Transverse colon (tissue), 4 donors: ENCODE results near the gene SUCLG1. TPM values are rescaled to one million over a fixed set of nuclear protein-coding genes. Genes with fewer than 3 reads are reported as not detected.

ENCODE experiments used
- DNase-seq: peaks from one replicate; pipeline ENCODE4 v3.0.0-alpha.2; 2019
- H3K27ac ChIP-seq, 4 donors: fragments of 200-600 bp; sonication (generic); 2 replicates each; pipeline ENCODE4 v1.5.1; 2016 to 2018; ENCODE audit warnings: inconsistent platforms in 4 of 4
- H3K27me3 ChIP-seq: fragments of 200-600 bp; sonication (generic); 2 replicates; pipeline ENCODE4 v1.5.1; 2017; ENCODE audit warnings: inconsistent platforms
- H3K36me3 ChIP-seq, 4 donors: fragments of 200-600 bp; sonication (generic); 2 replicates each; pipeline ENCODE4 v1.5.1; 2017 to 2019; ENCODE audit warnings: inconsistent platforms in 4 of 4
- H3K4me1 ChIP-seq, 4 donors: fragments of 200-600 bp; sonication (generic); 2 replicates each; pipeline ENCODE4 v1.5.1; 2017 to 2020; ENCODE audit warnings: inconsistent platforms in 4 of 4
- H3K4me3 ChIP-seq, 4 donors: fragments of 200-600 bp; sonication (generic); 1 replicate in 1 of 4; 2 replicates in 3 of 4; pipeline versions ENCODE4 v1.5.1 to v1.6.1; 2017 to 2019; ENCODE audit warnings: inconsistent platforms in 4 of 4
- H3K9me3 ChIP-seq, 2 donors: fragments of 200-600 bp; sonication (generic); 2 replicates each; pipeline ENCODE4 v1.5.1; 2017 to 2019; ENCODE audit warnings: inconsistent platforms in 2 of 2
- CTCF ChIP-seq, 5 experiments: fragments of 200-600 bp in 3 of 5; fragments of 450-650 bp in 2 of 5; sonication (generic) in 3 of 5; IDR thresholded peaks; 1 replicate in 2 of 5; 2 replicates in 3 of 5; pipeline ENCODE4 v1.5.1; 2016 to 2017; ENCODE audit warnings: antibody characterized with exemption in 5 of 5, inconsistent platforms in 3 of 5, mild to moderate bottlenecking in 2 of 5, moderate library complexity in 1 of 5
- EP300 ChIP-seq: sonication (generic); formaldehyde crosslinking; IDR thresholded peaks from one replicate; pipeline ENCODE4 v1.6.1; 2017; ENCODE audit warnings: antibody characterized with exemption, low read depth
- POLR2A ChIP-seq: fragments of 450-650 bp; IDR thresholded peaks from one replicate; pipeline ENCODE4 v1.6.1; 2016; ENCODE audit warnings: antibody characterized with exemption, mild to moderate bottlenecking, moderate library complexity
- POLR2AphosphoS5 ChIP-seq, 3 donors: sonication (generic); formaldehyde crosslinking; IDR thresholded peaks; one replicate each; pipeline ENCODE4 v1.6.1; 2016; ENCODE audit warnings: antibody characterized with exemption in 3 of 3
- WGBS, 2 donors: methylation state at CpG; one replicate each; pipeline ENCODE4 v1.1.5; 2018; ENCODE audit warnings: low coverage in 1 of 2; 5-methylcytosine and 5-hydroxymethylcytosine counted together
- in situ Hi-C, 4 donors: fragments of 200-750 bp; cut with MboI; loops; one replicate each; pipeline versions ENCODE4 v1.15.0 to v1.15.1; 2017; ENCODE audit warnings: low sequenced_read_pairs in 3 of 4, low pct_ligation_motif_present in 1 of 4, low pct_unique_long_range_greater_than_20kb in 1 of 4
- intact Hi-C: fragments of 100-400 bp; cut with DNase I; formaldehyde crosslinking; loops from one replicate; pipeline ENCODE4 v1.15.1; 2023; ENCODE audit warnings: low total_unique reads
- total RNA-seq, 4 donors: library from RNA; depleted of rRNA; stranded (reverse); fragments of >200 nt; gene quantifications; one replicate each; pipeline ENCODE4 v1.1.0, GENCODE V29; 2016

Gene SUCLG1
- total RNA-seq, 4 donors from 2014 or later, result 55.4 to 199 (median 127) TPM

DNA sequence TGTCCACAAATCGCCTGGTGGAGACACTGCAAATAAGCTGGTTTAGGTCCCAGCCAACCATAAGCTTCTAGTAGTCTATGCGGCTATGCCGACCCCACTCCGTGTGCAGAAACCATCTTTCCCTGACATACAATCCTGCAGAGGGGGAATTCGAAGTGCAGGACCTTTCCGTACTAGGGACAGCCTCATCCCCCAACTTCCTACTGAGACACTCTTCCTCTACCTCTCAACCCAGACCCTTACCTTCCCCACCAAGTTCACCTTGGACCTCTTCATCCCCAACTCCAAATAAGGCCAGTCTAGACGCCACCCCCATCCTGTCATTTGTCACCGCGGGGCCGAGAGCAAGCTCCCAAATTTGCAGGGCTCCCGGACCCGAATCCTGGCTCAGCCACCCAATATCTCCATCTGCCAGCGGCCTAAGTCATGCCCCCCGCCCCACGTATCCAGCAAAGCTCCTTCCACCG, 496 bp downstream of the SUCLG1 start:
- 1% methylated on average over 16 of the region's 16 CpGs; no CpG with 5 or more reads in 1 of the 2 donors for WGBS, 2 donors
- peak; percentile 27 for DNase-seq
- intact Hi-C loops, result no loop called here
- in situ Hi-C loops, result no loop called here
- H3K9me3 ChIP-seq, result no peaks in the 10 kb centered on the region
- H3K27me3 ChIP-seq, result no peaks in the 10 kb centered on the region
- TF ChIP-seq CTCF (IDR thresholded peaks at IDR 0.05), result no peak
- TF ChIP-seq POLR2AphosphoS5 (IDR thresholded peaks at IDR 0.05), result no peak
- TF ChIP-seq POLR2A, result no peak
- no peak for TF ChIP-seq EP300
- no peaks in the 10 kb centered on the region for H3K36me3 ChIP-seq
- peak overlapping the region; percentile 73 to 95 (median 94) for H3K4me3 ChIP-seq
- peak overlapping the region; percentile 88 to 97 (median 94) for H3K27ac ChIP-seq
- H3K4me1 ChIP-seq, result peaks cover 12 to 39% (median 34%) of the 10 kb centered on the region in 4 donors

DNA sequence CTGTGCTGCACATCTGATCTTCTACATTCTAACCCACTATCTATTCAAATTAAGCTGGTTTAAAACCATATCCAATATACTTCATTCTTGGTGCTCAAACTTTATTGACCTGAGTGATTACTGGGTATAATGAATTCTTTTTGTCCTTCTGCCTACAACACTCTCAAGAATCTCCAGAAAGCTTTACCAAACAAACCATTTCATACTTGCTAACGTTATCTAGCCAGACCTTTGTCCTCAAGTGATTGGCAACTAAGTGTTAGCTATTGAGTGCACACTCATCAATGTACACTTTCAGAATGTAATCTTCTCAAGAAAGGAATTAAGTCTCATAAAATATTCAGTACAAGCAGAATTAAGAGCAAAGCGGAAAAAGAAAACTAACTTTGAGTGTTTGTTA, 1.4 kb downstream of the SUCLG1 start:
- no peaks in the 10 kb centered on the region for H3K36me3 ChIP-seq
- H3K27me3 ChIP-seq, result no peaks in the 10 kb centered on the region
- peak overlapping the region in 2 of 4 donors; percentile 94 to 95 for H3K4me3 ChIP-seq
- no peaks in the 10 kb centered on the region for H3K9me3 ChIP-seq
- TF ChIP-seq POLR2A (no peak), POLR2AphosphoS5 (IDR thresholded peaks at IDR 0.05) (no peak)
- peak overlapping the region; percentile 30 to 97 (median 64) for H3K27ac ChIP-seq
- 37 to 41% methylated on average over 2 of the region's 2 CpGs for WGBS, 2 donors
- intact Hi-C loops (no loop called here), in situ Hi-C loops (no loop called here)
- H3K4me1 ChIP-seq, result peaks cover 14 to 46% (median 34%) of the 10 kb centered on the region in 4 donors
- no peak for DNase-seq

GRCh38 chr2:84456156-84456555, 2.9 kb downstream of the SUCLG1 start:
- Histone ChIP-seq H3K36me3 (no peaks in the 10 kb centered on the region), H3K9me3 (no peaks in the 10 kb centered on the region), H3K27me3 (no peaks in the 10 kb centered on the region), H3K27ac (no peak overlapping the region), H3K4me3 (no peak overlapping the region), H3K4me1 (peaks cover 25 to 56% (median 38%) of the 10 kb centered on the region in 4 donors)
- in situ Hi-C loops (no loop called here), intact Hi-C loops (no loop called here)
- no peak for DNase-seq
- TF ChIP-seq EP300 (no peak), POLR2AphosphoS5 (IDR thresholded peaks at IDR 0.05) (no peak), POLR2A (no peak), CTCF (IDR thresholded peaks at IDR 0.05) (no peak)
- WGBS, 2 donors, result 62 to 76% methylated on average over 4 of the region's 4 CpGs

- no peak for TF ChIP-seq POLR2A
- TF ChIP-seq EP300, result no peak
- TF ChIP-seq POLR2AphosphoS5 (IDR thresholded peaks at IDR 0.05), result no peak
- no peak for TF ChIP-seq CTCF (IDR thresholded peaks at IDR 0.05)
- 90 to 93% methylated on average over 2 of the region's 2 CpGs for WGBS, 2 donors
- no peaks in the 10 kb centered on the region for H3K9me3 ChIP-seq
- intact Hi-C loops, result no loop called here
- H3K4me1 ChIP-seq, result peaks cover 24 to 51% (median 36%) of the 10 kb centered on the region in 4 donors
- DNase-seq, result no peak
- H3K4me3 ChIP-seq, result no peak overlapping the region
- no peaks in the 10 kb centered on the region for H3K36me3 ChIP-seq
- no peaks in the 10 kb centered on the region for H3K27me3 ChIP-seq
- in situ Hi-C loops, result no loop called here
- no peak overlapping the region for H3K27ac ChIP-seq
Observed at GRCh38 chr2:84454581-84454980, 4.5 kb downstream of the SUCLG1 start.

DNA sequence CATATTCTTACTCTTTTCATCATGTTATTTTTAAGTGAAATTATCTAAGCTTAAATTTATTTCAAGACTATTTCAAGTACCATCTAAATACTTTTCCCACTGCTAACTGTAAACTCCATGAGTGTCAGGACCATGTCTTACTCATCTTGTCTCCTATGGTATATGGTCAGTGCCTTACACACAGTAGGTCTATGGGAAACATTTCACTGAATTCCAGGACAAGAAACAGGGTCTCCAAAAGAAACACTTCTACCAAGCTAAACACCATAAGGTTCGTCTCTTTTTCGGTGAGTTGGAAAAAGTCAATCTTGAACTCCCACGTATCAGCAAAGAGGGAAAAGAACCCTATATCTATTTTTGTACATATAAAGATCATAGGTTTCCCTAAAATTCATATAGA, 6.5 kb downstream of the SUCLG1 start:
- no peak overlapping the region for H3K4me3 ChIP-seq
- DNase-seq, result no peak
- H3K36me3 ChIP-seq, result peaks cover 0 to 12% (median 5%) of the 10 kb centered on the region in 4 donors
- H3K27me3 ChIP-seq, result no peaks in the 10 kb centered on the region
- TF ChIP-seq POLR2AphosphoS5 (IDR thresholded peaks at IDR 0.05), result no peak
- intact Hi-C loops (no loop called here), in situ Hi-C loops (no loop called here)
- H3K9me3 ChIP-seq, result no peaks in the 10 kb centered on the region
- 87 to 91% methylated on average over 3 of the region's 3 CpGs for WGBS, 2 donors
- H3K4me1 ChIP-seq, result peaks cover 19 to 43% (median 28%) of the 10 kb centered on the region in 4 donors
- H3K27ac ChIP-seq, result no peak overlapping the region
